Rectal smooth muscle tissue (tissue), 1 donor: ENCODE data around the gene ST6GALNAC6.
A peak's percentile ranks its signal among the peaks of the same experiment; 100 is the strongest.
"Not testable (repeated sequence)": the region's sequence is repeated elsewhere in the genome, so short reads cannot be mapped to it uniquely, and the experiment has no call there.

Experiments used
- H3K27ac ChIP-seq: one replicate; pipeline ENCODE4 v1.7.0; 2013; ENCODE audit warnings: low read depth, low read length, inconsistent platforms
- H3K27me3 ChIP-seq: one replicate; pipeline ENCODE4 v1.7.0; 2013; ENCODE audit warnings: low read length; ENCODE audit not compliant: control insufficient read depth, insufficient read depth
- H3K36me3 ChIP-seq: one replicate; pipeline ENCODE4 v1.7.0; 2013; ENCODE audit warnings: low read length; ENCODE audit not compliant: control insufficient read depth, insufficient read depth
- H3K4me1 ChIP-seq: one replicate; pipeline ENCODE4 v1.7.0; 2013; ENCODE audit warnings: low read length; ENCODE audit not compliant: control insufficient read depth, insufficient read depth
- H3K4me3 ChIP-seq: one replicate; pipeline ENCODE4 v1.7.0; 2013; ENCODE audit warnings: low read length
- H3K9ac ChIP-seq: one replicate; pipeline ENCODE4 v1.7.0; 2013; ENCODE audit warnings: low read length

Gene ST6GALNAC6

DNA sequence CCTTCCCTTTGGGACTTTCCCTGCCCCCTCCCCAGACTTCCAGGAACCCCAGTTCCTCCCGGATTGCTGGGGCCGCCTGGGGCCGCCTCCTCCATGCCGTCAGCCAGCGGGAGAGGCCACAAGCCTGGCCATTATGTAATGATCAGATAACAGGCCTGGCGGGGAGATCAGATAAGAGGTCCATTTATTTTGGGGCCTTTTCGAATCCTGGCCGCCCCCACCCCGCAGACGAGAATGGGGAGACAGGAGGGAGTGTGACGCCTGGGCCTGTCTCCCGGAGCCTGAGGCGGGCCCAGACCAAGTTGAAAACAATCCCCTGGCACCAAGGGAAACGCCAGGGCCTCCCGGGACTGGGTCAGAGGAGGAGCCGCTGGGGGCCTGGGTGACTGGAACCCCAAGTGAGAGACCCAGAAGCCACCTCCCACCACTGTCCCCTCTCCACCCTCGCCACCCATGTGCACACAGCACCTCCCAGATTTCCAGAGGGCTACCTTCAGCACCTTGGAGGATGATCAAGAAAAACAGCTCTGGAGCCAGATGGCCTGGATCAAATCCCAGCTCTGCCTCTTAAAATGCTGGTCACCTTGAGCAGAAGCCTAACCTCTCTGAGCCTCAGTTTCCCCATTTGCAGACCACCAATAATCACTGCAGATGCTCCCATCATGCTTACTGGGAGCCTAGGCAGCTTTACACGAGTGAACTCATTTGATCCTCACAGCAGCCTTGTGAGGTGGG lies 52.8 kb downstream of the ST6GALNAC6 start:
- Histone ChIP-seq H3K27me3 (no peaks in the 10 kb centered on the region), H3K4me3 (no peak overlapping the region), H3K4me1 (no peaks in the 10 kb centered on the region), H3K27ac (no peak overlapping the region), H3K9ac (no peak overlapping the region), H3K36me3 (no peaks in the 10 kb centered on the region)

DNA sequence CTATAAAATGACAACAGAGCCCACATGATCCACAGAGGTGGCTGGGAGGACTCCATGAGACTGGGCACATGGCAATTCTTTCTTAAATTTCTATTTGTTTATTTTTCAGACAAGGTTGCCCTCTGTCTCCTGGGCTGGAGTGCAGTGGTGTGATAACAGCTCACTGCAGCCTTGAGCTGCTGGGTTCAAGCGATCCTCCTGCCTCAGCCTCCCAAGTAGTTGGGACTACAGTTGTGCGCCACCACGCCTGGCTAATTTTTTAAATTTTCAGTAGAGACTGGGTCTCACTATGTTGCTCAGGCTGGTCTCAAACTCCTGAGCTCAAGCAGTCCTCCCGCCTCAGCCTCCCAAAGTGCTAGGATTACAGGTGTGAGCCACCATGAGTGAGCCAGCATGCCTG lies 53.8 kb downstream of the ST6GALNAC6 start:
- not testable (repeated sequence) for H3K9ac ChIP-seq, H3K4me3 ChIP-seq, H3K4me1 ChIP-seq, H3K36me3 ChIP-seq, H3K27me3 ChIP-seq
- H3K27ac ChIP-seq = peak overlapping the region; percentile 36

DNA sequence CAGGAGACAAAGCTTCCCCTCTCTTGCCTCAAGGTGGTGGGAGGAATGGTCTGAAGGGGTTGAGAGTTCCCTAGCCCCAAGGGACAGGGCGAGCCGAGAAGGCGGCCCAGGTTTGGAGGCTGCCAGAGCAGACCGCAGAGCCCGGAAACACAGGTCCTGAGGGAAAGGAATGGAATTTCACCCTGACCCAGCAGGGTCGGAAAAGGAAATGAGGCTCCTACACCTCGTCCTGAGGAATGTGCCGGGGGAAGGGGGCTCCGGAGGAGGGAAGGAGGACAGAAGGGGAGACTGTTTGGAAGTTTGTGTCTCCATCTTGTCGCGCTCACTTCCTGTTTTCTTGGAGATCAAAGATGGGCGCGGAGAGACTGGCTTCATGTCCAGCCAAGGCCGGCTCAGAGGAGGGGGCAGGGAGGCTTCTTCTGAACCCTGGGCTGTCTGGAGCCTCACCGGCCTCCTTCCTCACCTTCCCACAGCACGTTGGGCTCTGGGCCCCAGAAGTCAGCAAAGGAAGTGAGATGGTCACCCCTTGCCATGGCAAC lies 54.5 kb downstream of the ST6GALNAC6 start:
- Histone ChIP-seq H3K4me1 (no peaks in the 10 kb centered on the region), H3K27me3 (no peaks in the 10 kb centered on the region), H3K36me3 (no peaks in the 10 kb centered on the region), H3K27ac (peak overlapping the region; percentile 36), H3K4me3 (no peak overlapping the region), H3K9ac (no peak overlapping the region)

DNA sequence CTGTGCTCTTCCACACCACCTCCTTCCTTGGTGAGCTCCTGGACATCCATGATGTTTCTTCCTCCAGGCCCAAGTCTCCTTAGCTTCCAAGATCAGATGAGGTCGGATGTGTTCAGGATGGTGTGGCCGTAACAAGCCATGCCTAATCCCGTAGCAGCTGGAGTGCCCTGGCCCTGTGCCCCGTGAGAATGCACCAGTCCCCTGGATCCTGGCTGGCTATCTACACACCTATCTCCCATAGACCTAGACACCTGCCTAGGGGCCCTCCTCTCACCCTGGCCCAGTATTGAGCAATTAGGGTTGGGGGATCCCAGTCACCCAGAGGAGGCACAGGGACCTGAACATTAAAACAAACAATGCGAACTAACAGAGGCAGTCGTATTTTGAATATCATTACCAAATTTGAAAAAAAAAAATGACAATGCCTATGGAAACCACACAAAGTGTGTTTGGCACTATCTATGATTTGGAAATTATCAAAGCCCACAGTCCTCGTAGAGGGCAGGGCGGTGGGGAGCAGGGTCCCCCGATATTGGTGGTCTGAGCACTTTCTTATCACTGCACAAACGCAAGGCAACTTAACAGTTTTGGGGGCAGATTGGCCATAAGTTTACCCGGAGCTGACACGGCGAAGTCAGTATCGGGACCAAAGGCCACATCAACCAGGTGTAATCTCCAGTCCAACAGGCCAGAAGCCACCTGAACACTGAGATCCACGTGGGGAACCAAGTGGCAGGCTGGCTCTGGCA lies 58.1 kb downstream of the ST6GALNAC6 start:
- Histone ChIP-seq H3K9ac (no peak overlapping the region), H3K4me1 (peaks cover 10% of the 10 kb centered on the region), H3K36me3 (no peaks in the 10 kb centered on the region), H3K27me3 (no peaks in the 10 kb centered on the region), H3K4me3 (no peak overlapping the region), H3K27ac (no peak overlapping the region)

DNA sequence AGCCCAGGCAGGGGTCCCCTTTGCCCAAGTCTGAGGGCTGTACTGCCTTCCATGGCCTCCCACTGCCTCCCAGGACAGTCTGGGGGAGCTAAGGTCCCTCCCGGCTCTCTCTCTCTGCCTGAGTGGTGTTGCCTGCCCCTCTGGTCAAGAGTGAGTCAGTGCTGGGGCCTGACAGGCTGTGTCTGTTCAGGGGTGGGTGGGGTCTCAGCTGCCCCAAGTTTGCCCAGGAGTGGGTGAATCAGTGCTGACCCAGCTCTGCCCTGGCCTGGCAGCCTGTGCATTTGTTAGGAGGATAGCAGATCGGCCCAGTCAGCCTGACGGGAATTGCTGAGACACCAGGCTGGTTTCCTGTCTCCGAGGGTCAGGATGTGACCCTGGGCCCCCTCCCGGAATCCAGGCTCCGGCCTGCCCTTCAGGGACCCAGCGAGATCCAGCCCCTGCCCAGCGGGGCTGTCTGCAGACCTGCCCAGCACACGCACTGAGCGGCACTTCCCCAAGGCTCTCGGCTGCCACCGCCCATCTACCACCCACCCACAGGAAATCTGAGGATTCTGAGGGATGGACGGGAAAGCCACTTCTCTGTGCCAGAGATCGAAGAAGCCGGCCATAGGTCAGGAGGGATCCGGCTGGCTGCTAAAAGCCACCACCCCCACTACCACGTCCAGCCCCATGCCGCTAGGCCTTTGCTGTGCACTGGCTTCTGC lies 60.9 kb downstream of the ST6GALNAC6 start:
- Histone ChIP-seq H3K27me3 (no peaks in the 10 kb centered on the region), H3K9ac (no peak overlapping the region), H3K4me3 (no peak overlapping the region), H3K27ac (peak overlapping the region; percentile 76), H3K4me1 (peaks cover 12% of the 10 kb centered on the region), H3K36me3 (no peaks in the 10 kb centered on the region)

DNA sequence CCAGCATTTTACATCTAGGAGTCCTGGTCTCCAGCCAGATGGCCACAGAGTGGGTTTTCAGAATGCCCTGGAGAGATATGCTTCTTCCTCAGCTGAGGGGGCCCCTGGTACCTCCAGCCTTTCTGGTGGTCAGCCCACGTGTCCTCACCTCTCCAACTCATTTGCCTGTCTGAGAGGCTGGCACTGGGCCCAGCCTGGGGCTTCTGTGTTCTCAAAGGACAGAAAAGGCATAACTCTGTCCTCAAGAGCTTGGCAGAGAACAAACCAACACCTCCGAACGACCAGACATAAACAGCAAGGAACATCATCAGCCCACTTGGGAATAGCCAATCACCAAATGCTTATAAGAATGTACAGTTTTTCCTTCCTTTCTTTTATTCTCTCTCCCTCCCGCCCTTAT lies 62.1 kb downstream of the ST6GALNAC6 start:
- Histone ChIP-seq H3K36me3 (no peaks in the 10 kb centered on the region), H3K27ac (no peak overlapping the region), H3K9ac (no peak overlapping the region), H3K4me1 (peaks cover 12% of the 10 kb centered on the region), H3K4me3 (no peak overlapping the region), H3K27me3 (no peaks in the 10 kb centered on the region)

DNA sequence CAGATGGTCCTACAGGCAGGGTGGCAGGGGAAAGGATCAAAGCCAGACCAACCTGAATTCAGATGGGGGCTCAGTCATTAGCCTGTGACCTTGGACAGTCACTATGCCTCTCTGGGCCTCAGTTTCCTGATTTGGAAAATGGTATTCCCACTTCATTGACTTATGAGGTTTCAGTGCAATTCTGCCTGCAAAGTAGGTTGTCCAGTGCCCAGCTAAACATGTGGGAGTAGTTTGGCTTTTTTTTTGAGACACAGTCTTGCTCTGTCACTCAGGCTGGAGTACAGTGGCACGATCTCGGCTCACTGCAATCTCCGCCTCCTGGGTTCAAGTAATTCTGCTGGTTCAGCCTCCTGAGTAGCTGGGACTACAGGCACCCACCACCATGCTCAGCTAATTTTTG lies 62.8 kb downstream of the ST6GALNAC6 start:
- H3K36me3 ChIP-seq, H3K27me3 ChIP-seq: not testable (repeated sequence)
- H3K9ac ChIP-seq = peak overlapping the region; percentile 21
- peaks cover 12% of the 10 kb centered on the region for H3K4me1 ChIP-seq
- H3K4me3 ChIP-seq = peak overlapping the region; percentile 21
- H3K27ac ChIP-seq = peak overlapping the region; percentile 73

DNA sequence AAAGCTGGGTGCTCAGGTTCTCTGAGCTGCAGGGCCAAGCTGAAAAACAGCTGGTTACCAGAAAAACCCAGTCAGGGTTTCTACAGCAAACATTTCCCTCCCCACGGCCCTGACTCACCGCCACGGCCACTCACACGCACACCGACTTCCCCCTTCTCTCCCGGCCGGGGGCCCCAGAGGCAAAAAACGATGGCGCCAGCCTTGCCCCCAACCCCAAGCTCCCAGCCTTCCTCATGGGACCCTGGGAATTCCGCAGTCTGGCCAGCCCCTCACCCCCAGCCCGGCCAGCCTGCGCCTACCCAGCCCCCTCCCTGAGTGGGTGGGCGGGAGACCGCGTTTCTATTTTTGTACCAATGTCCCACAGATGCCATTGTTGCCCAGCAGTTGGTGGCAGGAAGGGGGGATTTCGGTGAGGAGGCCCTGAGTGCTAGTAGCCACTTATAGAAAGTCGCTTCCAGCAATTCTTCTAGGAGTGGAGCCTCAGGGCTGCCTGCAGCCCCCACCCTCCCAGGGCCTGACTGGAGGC lies 63.3 kb downstream of the ST6GALNAC6 start:
- Histone ChIP-seq H3K4me1 (peaks cover 12% of the 10 kb centered on the region), H3K4me3 (peak overlapping the region; percentile 15)

More for the DNA sequence above, 63.3 kb downstream of the ST6GALNAC6 start:
- Histone ChIP-seq H3K27me3 (no peaks in the 10 kb centered on the region), H3K27ac (peak overlapping the region; percentile 73), H3K36me3 (no peaks in the 10 kb centered on the region), H3K9ac (peak overlapping the region; percentile 21)
